Uterus (tissue), 2 donors: ENCODE results near the gene ARHGAP10.

Experiments used
- CTCF ChIP-seq, 4 experiments: fragments of 200-600 bp in 2 of 4; fragments of 450-650 bp in 2 of 4; sonication (generic) in 2 of 4; IDR thresholded peaks; one replicate each; pipeline ENCODE4 v1.5.1; 2016 to 2019; ENCODE audit warnings: antibody characterized with exemption in 4 of 4, mild to moderate bottlenecking in 2 of 4, moderate library complexity in 1 of 4
- POLR2A ChIP-seq, 2 donors: fragments of 450-650 bp; IDR thresholded peaks; one replicate each; pipeline ENCODE4 v1.6.1; 2016; ENCODE audit warnings: antibody characterized with exemption in 2 of 2, mild to moderate bottlenecking in 1 of 2, moderate library complexity in 1 of 2

- TF ChIP-seq CTCF (IDR thresholded peaks at IDR 0.05) (no peak), POLR2A (IDR thresholded peaks at IDR 0.05) (no peak)
These were observed 152.6 kb downstream of the ARHGAP10 start for GRCh38 chr4:147884536-147884935.
